K562 (cell line): ENCODE measurements around the gene HIVEP3. TPM values are rescaled to one million over a fixed set of nuclear protein-coding genes. Genes with fewer than 3 reads are reported as not detected.

ENCODE experiments used
- ATAC-seq: fragments of 200-7000 bp; cut with Tn5 transposase; 3 replicates; pipeline ENCODE4 v1.9.1; 2020; ENCODE audit warnings: moderate library complexity
- BruUV-seq: library from RNA; stranded (reverse); fragments of 400-500 nt; replicated peaks from 2 replicates; lab custom pipeline; 2021; lab: Mats Ljungman, UMichigan
- CTCF ChIA-PET: fragments of 300-600 bp; formaldehyde crosslinking; extraction: SDS; loops from one replicate; lab custom pipeline; 2021; ENCODE audit warnings: low intra/inter-chr PET ratio; lab: Yijun Ruan, JAX
- POLR2A ChIA-PET: fragments of 300-600, 350-650 bp; sonication (Branson Sonifier 250); formaldehyde crosslinking; extraction: SDS; loops from one replicate; lab custom pipeline; 2021; ENCODE audit warnings: antibody characterized with exemption, inconsistent platforms; lab: Yijun Ruan, JAX
- DNase-seq, 4 experiments: peaks; one replicate each; pipeline versions ENCODE4 v3.0.0 to v3.0.0-alpha.2; 2011 to 2018; ENCODE audit warnings: low spot score in 3 of 4, mixed read lengths in 3 of 4; ENCODE audit errors: extremely low read depth in 1 of 4
- FAIRE-seq: peaks from 2 replicates; lab custom pipeline; 2011; peaks lifted over from hg19 to GRCh38; lab: Jason Lieb, UNC
- H2AFZ ChIP-seq: 2 replicates; pipeline ENCODE4 v1.6.0; 2011; ENCODE audit warnings: low read depth, low read length, control low read depth, inconsistent platforms
- H3K27ac ChIP-seq: fragments of 200-600 bp; 3 replicates; pipeline ENCODE4 v1.8.0; 2011; ENCODE audit warnings: low read depth, mild to moderate bottlenecking, control low read depth, inconsistent platforms, low read length, moderate library complexity, mixed read lengths; ENCODE audit errors: extremely low read depth
- H3K27me3 ChIP-seq, 2 experiments: fragments of 300-600 bp in 1 of 2; 2 replicates in 1 of 2; 3 replicates in 1 of 2; pipeline versions ENCODE4 v1.6.0 to v1.8.0; 2011; ENCODE audit warnings: inconsistent platforms in 2 of 2, low read length in 2 of 2, mild to moderate bottlenecking in 1 of 2, mixed read lengths in 1 of 2, moderate library complexity in 1 of 2; ENCODE audit not compliant: control insufficient read depth in 2 of 2, insufficient read depth in 2 of 2
- H3K36me3 ChIP-seq: fragments of 300-600 bp; 3 replicates; pipeline ENCODE4 v1.8.0; 2011; ENCODE audit warnings: mild to moderate bottlenecking, low read length, inconsistent platforms; ENCODE audit not compliant: control insufficient read depth, insufficient read depth
- H3K4me1 ChIP-seq, 2 experiments: fragments of 200-600 bp in 1 of 2; replicated peaks in 1 of 2; 2 replicates in 1 of 2; 3 replicates in 1 of 2; pipeline versions ENCODE4 v1.5.1 to v1.8.0; 2011; ENCODE audit warnings: inconsistent platforms in 2 of 2, low read length in 2 of 2, mild to moderate bottlenecking in 1 of 2, mixed read lengths in 1 of 2, moderate library complexity in 1 of 2; ENCODE audit not compliant: control insufficient read depth in 2 of 2, insufficient read depth in 2 of 2
- H3K4me2 ChIP-seq: 2 replicates; pipeline ENCODE4 v1.6.1; 2011; ENCODE audit warnings: low read length, control low read depth, inconsistent platforms, mixed read lengths; ENCODE audit not compliant: insufficient read depth
- H3K4me3 ChIP-seq: fragments of 200-600 bp; sonication (generic), shearing (Covaris generic); 2 replicates; pipeline ENCODE4 v1.5.1; 2016; ENCODE audit warnings: control low read depth, inconsistent platforms
- H3K79me2 ChIP-seq: fragments of 200-600 bp; 3 replicates; pipeline ENCODE4 v1.8.0; 2011; ENCODE audit warnings: low read length, inconsistent platforms; ENCODE audit not compliant: control insufficient read depth, insufficient read depth
- H3K9ac ChIP-seq, 2 experiments: 2 replicates each; pipeline versions ENCODE4 v1.6.0 to v1.6.1; 2011; ENCODE audit warnings: low read depth in 2 of 2, low read length in 2 of 2, control low read depth in 1 of 2, inconsistent platforms in 1 of 2, mild to moderate bottlenecking in 1 of 2, mixed read lengths in 1 of 2; ENCODE audit not compliant: insufficient read depth in 1 of 2
- H3K9me1 ChIP-seq: one replicate; pipeline ENCODE4 v1.6.0; 2011; ENCODE audit warnings: inconsistent platforms, mild to moderate bottlenecking, low read length, moderate library complexity; ENCODE audit not compliant: control insufficient read depth, insufficient read depth
- H3K9me3 ChIP-seq: replicated peaks from 2 replicates; pipeline ENCODE4 v1.5.1; 2011; ENCODE audit warnings: low read depth, low read length, inconsistent platforms; ENCODE audit not compliant: control insufficient read depth, insufficient read depth
- H4K20me1 ChIP-seq: replicated peaks from 2 replicates; pipeline ENCODE4 v1.6.1; 2011; ENCODE audit warnings: low read length, inconsistent platforms, mixed read lengths; ENCODE audit not compliant: control insufficient read depth, insufficient read depth
- BCL6 ChIP-seq: fragments of 250-450 bp; sonication (Bioruptor Pico); IDR thresholded peaks from 2 replicates; pipeline ENCODE4 v1.4.0; 2020
- CC2D1A ChIP-seq: fragments of 450-650 bp; IDR thresholded peaks from 2 replicates; pipeline ENCODE4 v1.6.1; 2017; ENCODE audit warnings: mild to moderate bottlenecking
- FOXJ3 ChIP-seq: sonication (generic); formaldehyde crosslinking; IDR thresholded peaks from 2 replicates; pipeline ENCODE4 v1.4.0; 2020; ENCODE audit warnings: mild to moderate bottlenecking, missing genetic modification reagents
- HOXB6 ChIP-seq: fragments of 250-450 bp; sonication (Bioruptor Pico); IDR thresholded peaks from 2 replicates; pipeline ENCODE4 v1.5.1; 2022; ENCODE audit warnings: mild to moderate bottlenecking, borderline replicate concordance
- MTA1 ChIP-seq: fragments of 450-650 bp; IDR thresholded peaks from 2 replicates; pipeline ENCODE4 v1.6.1; 2017; ENCODE audit warnings: borderline replicate concordance
- NELFE ChIP-seq: IDR thresholded peaks from 2 replicates; pipeline ENCODE4 v1.6.1; 2011; ENCODE audit warnings: mild to moderate bottlenecking; ENCODE audit not compliant: insufficient read depth, insufficient read length
- NR4A1 ChIP-seq, 2 experiments: fragments of 250-450 bp in 1 of 2; fragments of 450-650 bp in 1 of 2; sonication (Bioruptor Pico) in 1 of 2; IDR thresholded peaks; 2 replicates each; pipeline versions ENCODE4 v1.4.0 to v1.6.1; 2016 to 2020; ENCODE audit warnings: mild to moderate bottlenecking in 2 of 2, missing compliant biosample characterization in 1 of 2, missing genetic modification characterization in 1 of 2, moderate library complexity in 1 of 2
- ZNF766 ChIP-seq: fragments of 200-800 bp; sonication (Bioruptor generic); conservative IDR thresholded peaks from 2 replicates; pipeline ENCODE4 v1.6.1; 2016; ENCODE audit warnings: missing genetic modification characterization, missing compliant biosample characterization
- ZSCAN32 ChIP-seq: fragments of 450-650 bp; formaldehyde crosslinking; IDR thresholded peaks from 2 replicates; pipeline ENCODE4 v1.4.0; 2020; ENCODE audit warnings: mild to moderate bottlenecking, moderate library complexity
- WGBS: fragments of 100-300 bp; shearing (Covaris generic); methylation state at CpG from one replicate; pipeline ENCODE4 v1.1.6; 2016; ENCODE audit warnings: low coverage, mixed read lengths; ENCODE audit not compliant: insufficient coverage; ENCODE audit errors: missing lambda C conversion rate; 5-methylcytosine and 5-hydroxymethylcytosine counted together
- in situ Hi-C: fragments of 300-500 bp; cut with MboI; formaldehyde crosslinking; loops from 4 replicates; pipeline ENCODE4 v1.15.0; 2018; ENCODE audit warnings: inconsistent platforms, mixed read lengths
- intact Hi-C: fragments of 100-400 bp; cut with micrococcal nuclease; formaldehyde crosslinking; loops from 2 replicates; pipeline ENCODE4 v1.14.2; 2022
- polyA plus RNA-seq, 8 experiments: library from polyadenylated mRNA; depleted of rRNA in 4 of 8; stranded (reverse) in 5 of 8; unstranded in 3 of 8; fragments of >200 nt; fragmentation: Nextera tagmentation in 2 of 8; fragmentation: Illumina TruSeq in 1 of 8; extraction: Ambion mirVana in 2 of 8; extraction: Trizol in 1 of 8; gene quantifications; 2 replicates each; pipeline versions ENCODE4 v1.2.1 to v1.2.3, GENCODE V29; 2011 to 2014; ENCODE audit warnings: inconsistent platforms in 1 of 8, missing spikeins in 1 of 8
- total RNA-seq, 7 experiments: library from RNA; depleted of rRNA in 6 of 7; stranded (reverse); fragments of >200 nt in 6 of 7; fragmentation: Illumina TruSeq in 2 of 7; extraction: Trizol in 2 of 7; gene quantifications; 2 replicates each; pipeline versions ENCODE4 v1.2.1 to v1.2.3, GENCODE V29; 2011 to 2021; ENCODE audit warnings: low replicate concordance in 1 of 7
- TF ChIP-seq, protein P1 (sequence below): fragments of 250-450 bp; sonication (Bioruptor Pico); IDR thresholded peaks from 2 replicates; pipeline ENCODE4 v1.4.0; 2020; ENCODE audit warnings: borderline replicate concordance
- TF ChIP-seq, protein P2 (sequence below): sonication (generic); formaldehyde crosslinking; IDR thresholded peaks from 2 replicates; pipeline ENCODE4 v1.4.0; 2020; ENCODE audit warnings: mild to moderate bottlenecking, missing genetic modification reagents
- TF ChIP-seq, protein P3 (sequence below): sonication (generic); formaldehyde crosslinking; IDR thresholded peaks from 2 replicates; pipeline ENCODE4 v1.8.1; 2023; ENCODE audit warnings: missing genetic modification reagents, mild to moderate bottlenecking, borderline replicate concordance

The HIVEP3 gene
- total and polyA plus RNA-seq, 9 of the 15 experiments (the other 6 are each of a cell fraction or from before 2014, with no cell fraction given): 0.09 to 0.58 (median 0.34) TPM; not detected in 1

DNA sequence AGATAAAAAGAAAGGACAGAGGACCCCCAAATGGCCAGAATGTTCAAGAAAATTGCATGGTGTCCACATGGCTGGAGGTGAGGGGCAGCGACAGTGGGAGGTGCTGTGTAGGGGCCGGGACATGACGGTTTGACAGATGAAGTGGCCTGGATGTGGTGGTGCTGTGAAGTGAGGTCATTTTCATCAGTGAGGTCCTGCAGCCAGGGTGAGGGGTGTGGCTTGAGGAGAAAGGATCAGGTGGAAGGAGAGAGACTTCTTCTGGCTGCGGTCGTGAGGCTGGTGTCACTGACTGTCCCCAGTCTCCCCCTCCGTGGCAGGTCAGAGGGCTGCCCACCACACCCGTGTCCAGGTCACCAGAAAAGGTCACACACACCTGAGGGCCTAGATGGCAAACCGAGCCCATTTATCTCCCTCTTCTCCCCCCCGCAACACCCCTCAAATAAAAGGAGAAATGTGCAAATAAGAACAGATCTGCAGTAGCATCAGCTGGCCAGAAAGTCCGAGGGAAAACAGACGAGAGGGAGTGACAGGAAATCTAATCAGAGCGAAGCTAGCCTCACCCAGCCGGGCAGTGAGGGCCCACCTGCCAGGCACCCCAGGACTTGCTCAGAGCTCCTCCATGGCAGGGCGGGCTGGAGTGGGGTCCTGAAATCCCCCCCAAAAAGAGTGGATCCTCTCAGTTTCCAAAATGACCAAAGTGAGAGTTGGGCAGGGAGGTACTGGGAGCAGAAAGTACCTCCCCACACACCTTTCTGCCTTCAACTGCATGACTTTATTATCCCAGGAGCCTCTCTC is 285.7 kb downstream of the HIVEP3 start (continued):
- TF ChIP-seq CC2D1A: no peak
- TF ChIP-seq HOXB6 (CRISPR knock-in tag): no peak

DNA sequence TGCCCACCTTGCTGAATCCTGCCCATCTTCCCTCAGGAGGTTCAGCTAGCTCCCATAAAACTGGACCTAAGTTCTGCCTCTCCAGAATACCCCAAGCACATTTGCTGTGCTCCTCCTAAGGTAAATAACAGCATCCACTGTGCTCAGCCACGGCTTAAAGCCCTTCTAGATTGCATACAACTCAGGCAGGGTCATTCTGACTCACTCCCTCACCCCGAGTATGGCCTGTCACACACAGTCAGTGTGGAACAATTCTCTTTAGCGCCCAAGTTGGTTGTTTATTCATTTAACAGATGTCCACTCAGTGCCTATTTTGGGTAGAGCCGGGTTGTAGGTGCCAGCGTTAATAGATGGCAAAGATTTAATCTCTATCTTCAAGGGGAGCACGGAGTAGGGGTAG is 286.8 kb downstream of the HIVEP3 start:
- ATAC-seq (no peak), DNase-seq (no peak), FAIRE-seq (no peak)
- Histone ChIP-seq H3K4me1 (no peaks in the 10 kb centered on the region), H3K4me3 (no peak overlapping the region), H3K9ac (no peak overlapping the region), H3K27ac (no peak overlapping the region), H4K20me1 (no peaks in the 10 kb centered on the region), H3K9me1 (no peaks in the 10 kb centered on the region), H3K27me3 (peaks cover 15 to 46% of the 10 kb centered on the region in 2 experiments; a peak in 4 of 5 replicates), H3K9me3 (no peaks in the 10 kb centered on the region), H3K36me3 (no peaks in the 10 kb centered on the region), H3K4me2 (no peak overlapping the region), H3K79me2 (no peaks in the 10 kb centered on the region), H2AFZ (no peak overlapping the region)
- in situ Hi-C loops: no loop called here
- ChIA-PET CTCF (no interaction called here), POLR2A (no interaction called here)
- intact Hi-C loops: no loop called here
- BruUV-seq: no TSS peak
- WGBS: 0% methylated on average over 6 of the region's 6 CpGs
- TF ChIP-seq BCL6 (CRISPR knock-in tag) (no peak), FOXJ3 (CRISPR knock-in tag) (no peak), NELFE (no peak), NR4A1 (CRISPR knock-in tag; IDR thresholded peaks at IDR 0.05) (no peak), NR4A1 (tag; IDR thresholded peaks at IDR 0.05) (no peak), ZSCAN32 (CRISPR knock-in tag) (no peak), ZNF766 (CRISPR knock-in tag) (no peak), MTA1 (no peak)
- TF ChIP-seq, protein P1, sequence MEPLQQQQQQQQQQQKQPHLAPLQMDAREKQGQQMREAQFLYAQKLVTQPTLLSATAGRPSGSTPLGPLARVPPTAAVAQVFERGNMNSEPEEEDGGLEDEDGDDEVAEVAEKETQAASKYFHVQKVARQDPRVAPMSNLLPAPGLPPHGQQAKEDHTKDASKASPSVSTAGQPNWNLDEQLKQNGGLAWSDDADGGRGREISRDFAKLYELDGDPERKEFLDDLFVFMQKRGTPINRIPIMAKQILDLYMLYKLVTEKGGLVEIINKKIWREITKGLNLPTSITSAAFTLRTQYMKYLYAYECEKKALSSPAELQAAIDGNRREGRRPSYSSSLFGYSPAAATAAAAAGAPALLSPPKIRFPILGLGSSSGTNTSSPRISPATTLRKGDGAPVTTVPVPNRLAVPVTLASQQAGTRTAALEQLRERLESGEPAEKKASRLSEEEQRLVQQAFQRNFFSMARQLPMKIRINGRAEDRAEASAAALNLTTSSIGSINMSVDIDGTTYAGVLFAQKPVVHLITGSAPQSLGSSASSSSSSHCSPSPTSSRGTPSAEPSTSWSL: no peak
- TF ChIP-seq, protein P2, sequence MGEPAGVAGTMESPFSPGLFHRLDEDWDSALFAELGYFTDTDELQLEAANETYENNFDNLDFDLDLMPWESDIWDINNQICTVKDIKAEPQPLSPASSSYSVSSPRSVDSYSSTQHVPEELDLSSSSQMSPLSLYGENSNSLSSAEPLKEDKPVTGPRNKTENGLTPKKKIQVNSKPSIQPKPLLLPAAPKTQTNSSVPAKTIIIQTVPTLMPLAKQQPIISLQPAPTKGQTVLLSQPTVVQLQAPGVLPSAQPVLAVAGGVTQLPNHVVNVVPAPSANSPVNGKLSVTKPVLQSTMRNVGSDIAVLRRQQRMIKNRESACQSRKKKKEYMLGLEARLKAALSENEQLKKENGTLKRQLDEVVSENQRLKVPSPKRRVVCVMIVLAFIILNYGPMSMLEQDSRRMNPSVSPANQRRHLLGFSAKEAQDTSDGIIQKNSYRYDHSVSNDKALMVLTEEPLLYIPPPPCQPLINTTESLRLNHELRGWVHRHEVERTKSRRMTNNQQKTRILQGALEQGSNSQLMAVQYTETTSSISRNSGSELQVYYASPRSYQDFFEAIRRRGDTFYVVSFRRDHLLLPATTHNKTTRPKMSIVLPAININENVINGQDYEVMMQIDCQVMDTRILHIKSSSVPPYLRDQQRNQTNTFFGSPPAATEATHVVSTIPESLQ (CRISPR knock-in tag): no peak
- TF ChIP-seq, protein P3, sequence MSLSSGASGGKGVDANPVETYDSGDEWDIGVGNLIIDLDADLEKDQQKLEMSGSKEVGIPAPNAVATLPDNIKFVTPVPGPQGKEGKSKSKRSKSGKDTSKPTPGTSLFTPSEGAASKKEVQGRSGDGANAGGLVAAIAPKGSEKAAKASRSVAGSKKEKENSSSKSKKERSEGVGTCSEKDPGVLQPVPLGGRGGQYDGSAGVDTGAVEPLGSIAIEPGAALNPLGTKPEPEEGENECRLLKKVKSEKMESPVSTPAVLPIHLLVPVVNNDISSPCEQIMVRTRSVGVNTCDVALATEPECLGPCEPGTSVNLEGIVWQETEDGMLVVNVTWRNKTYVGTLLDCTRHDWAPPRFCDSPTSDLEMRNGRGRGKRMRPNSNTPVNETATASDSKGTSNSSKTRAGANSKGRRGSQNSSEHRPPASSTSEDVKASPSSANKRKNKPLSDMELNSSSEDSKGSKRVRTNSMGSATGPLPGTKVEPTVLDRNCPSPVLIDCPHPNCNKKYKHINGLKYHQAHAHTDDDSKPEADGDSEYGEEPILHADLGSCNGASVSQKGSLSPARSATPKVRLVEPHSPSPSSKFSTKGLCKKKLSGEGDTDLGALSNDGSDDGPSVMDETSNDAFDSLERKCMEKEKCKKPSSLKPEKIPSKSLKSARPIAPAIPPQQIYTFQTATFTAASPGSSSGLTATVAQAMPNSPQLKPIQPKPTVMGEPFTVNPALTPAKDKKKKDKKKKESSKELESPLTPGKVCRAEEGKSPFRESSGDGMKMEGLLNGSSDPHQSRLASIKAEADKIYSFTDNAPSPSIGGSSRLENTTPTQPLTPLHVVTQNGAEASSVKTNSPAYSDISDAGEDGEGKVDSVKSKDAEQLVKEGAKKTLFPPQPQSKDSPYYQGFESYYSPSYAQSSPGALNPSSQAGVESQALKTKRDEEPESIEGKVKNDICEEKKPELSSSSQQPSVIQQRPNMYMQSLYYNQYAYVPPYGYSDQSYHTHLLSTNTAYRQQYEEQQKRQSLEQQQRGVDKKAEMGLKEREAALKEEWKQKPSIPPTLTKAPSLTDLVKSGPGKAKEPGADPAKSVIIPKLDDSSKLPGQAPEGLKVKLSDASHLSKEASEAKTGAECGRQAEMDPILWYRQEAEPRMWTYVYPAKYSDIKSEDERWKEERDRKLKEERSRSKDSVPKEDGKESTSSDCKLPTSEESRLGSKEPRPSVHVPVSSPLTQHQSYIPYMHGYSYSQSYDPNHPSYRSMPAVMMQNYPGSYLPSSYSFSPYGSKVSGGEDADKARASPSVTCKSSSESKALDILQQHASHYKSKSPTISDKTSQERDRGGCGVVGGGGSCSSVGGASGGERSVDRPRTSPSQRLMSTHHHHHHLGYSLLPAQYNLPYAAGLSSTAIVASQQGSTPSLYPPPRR (CRISPR knock-in tag): no peak
